Esophagus (tissue), 2 donors: ENCODE data around the gene MYOF. TPM values are rescaled to one million over a fixed set of nuclear protein-coding genes. Genes with fewer than 3 reads are reported as not detected.

ENCODE experiments used
- H3K27ac ChIP-seq, 2 donors: one replicate each; pipeline ENCODE4 v1.5.1; 2013; ENCODE audit warnings: low read depth in 2 of 2, mild to moderate bottlenecking in 2 of 2, inconsistent platforms in 1 of 2, low read length in 1 of 2, moderate library complexity in 1 of 2
- H3K27me3 ChIP-seq, 2 donors: one replicate each; pipeline ENCODE4 v1.6.1; 2013; ENCODE audit warnings: low read length in 2 of 2, control low read depth in 1 of 2, mild to moderate bottlenecking in 1 of 2; ENCODE audit not compliant: insufficient read depth in 2 of 2, control insufficient read depth in 1 of 2
- H3K36me3 ChIP-seq, 2 donors: one replicate each; pipeline ENCODE4 v1.6.1; 2013; ENCODE audit warnings: low read length in 1 of 2; ENCODE audit not compliant: control insufficient read depth in 2 of 2, insufficient read depth in 2 of 2
- H3K4me1 ChIP-seq, 2 donors: one replicate each; pipeline ENCODE4 v1.6.1; 2013; ENCODE audit warnings: low read length in 1 of 2; ENCODE audit not compliant: control insufficient read depth in 2 of 2, insufficient read depth in 2 of 2
- H3K4me3 ChIP-seq, 2 donors: one replicate each; pipeline ENCODE4 v1.5.1; 2013; ENCODE audit warnings: low read length in 2 of 2, mild to moderate bottlenecking in 2 of 2, low read depth in 1 of 2, moderate library complexity in 1 of 2
- H3K9me3 ChIP-seq, 2 donors: one replicate each; pipeline ENCODE4 v1.6.1; 2013; ENCODE audit warnings: mild to moderate bottlenecking in 2 of 2, low read depth in 1 of 2, low read length in 1 of 2, moderate library complexity in 1 of 2; ENCODE audit not compliant: control insufficient read depth in 2 of 2, insufficient read depth in 1 of 2
- WGBS, 2 donors: extraction: QIAGEN DNeasy Blood & Tissue Kit; methylation state at CpG; one replicate each; pipeline ENCODE4 v1.1.7; 2013; 5-methylcytosine and 5-hydroxymethylcytosine counted together
- polyA plus RNA-seq, 2 donors: library from polyadenylated mRNA; stranded (reverse); fragments of 200-250 nt; gene quantifications; one replicate each; pipeline ENCODE4 v1.2.3, GENCODE V29; 2013
- donor health status: healthy with polysubstance abuse.
- donor health status: Bipolar disorder and iron deficiency.

Gene MYOF
- polyA plus RNA-seq, 2 donors = 30.2 to 32.1 TPM

GRCh38 chr10:93461109-93461806 is 20.9 kb downstream of the MYOF start:
- peaks cover 0 to 10% of the 10 kb centered on the region in 2 donors for H3K4me1 ChIP-seq
- WGBS, 2 donors = 39 to 48% methylated on average over 4 of the region's 4 CpGs
- no peaks in the 10 kb centered on the region for H3K9me3 ChIP-seq

GRCh38 chr10:93459466-93459865 is 22.7 kb downstream of the MYOF start:
- 36 to 64% methylated on average over 3 of the region's 3 CpGs for WGBS, 2 donors
- Histone ChIP-seq H3K4me1 (peaks cover 0 to 6% of the 10 kb centered on the region in 2 donors), H3K27ac (peak overlapping the region; percentile 83 to 86), H3K27me3 (no peaks in the 10 kb centered on the region), H3K9me3 (no peaks in the 10 kb centered on the region), H3K4me3 (no peak overlapping the region), H3K36me3 (peaks cover 0 to 4% of the 10 kb centered on the region in 2 donors)

More at GRCh38 chr10:93461109-93461806, 20.9 kb downstream of the MYOF start:
- Histone ChIP-seq H3K36me3 (peaks cover 0 to 2% of the 10 kb centered on the region in 2 donors), H3K27ac (peak overlapping the region; percentile 82 to 86), H3K27me3 (no peaks in the 10 kb centered on the region), H3K4me3 (no peak overlapping the region)

- Histone ChIP-seq H3K4me1 (peaks cover 0 to 6% of the 10 kb centered on the region in 2 donors), H3K9me3 (no peaks in the 10 kb centered on the region), H3K27ac (peak overlapping the region; percentile 86 to 89), H3K27me3 (no peaks in the 10 kb centered on the region), H3K4me3 (no peak overlapping the region), H3K36me3 (peaks cover 0 to 4% of the 10 kb centered on the region in 2 donors)
- WGBS, 2 donors = 17 to 21% methylated on average over 6 of the region's 6 CpGs
Measured at GRCh38 chr10:93458821-93459257, 23.3 kb downstream of the MYOF start.

- H3K36me3 ChIP-seq = peaks cover 0 to 4% of the 10 kb centered on the region in 2 donors
- H3K27me3 ChIP-seq = no peaks in the 10 kb centered on the region
- no peak overlapping the region for H3K4me3 ChIP-seq
- peaks cover 0 to 6% of the 10 kb centered on the region in 2 donors for H3K4me1 ChIP-seq
- H3K27ac ChIP-seq = no peak overlapping the region
- H3K9me3 ChIP-seq = no peaks in the 10 kb centered on the region
- 83 to 92% methylated on average over 8 of the region's 8 CpGs for WGBS, 2 donors
Measured at GRCh38 chr10:93457511-93457910, 24.6 kb downstream of the MYOF start.

GRCh38 chr10:93456480-93456879 is 25.7 kb downstream of the MYOF start:
- H3K27ac ChIP-seq = no peak overlapping the region
- no peaks in the 10 kb centered on the region for H3K9me3 ChIP-seq
- H3K27me3 ChIP-seq = no peaks in the 10 kb centered on the region
- no peak overlapping the region for H3K4me3 ChIP-seq
- WGBS, 2 donors = 90% methylated on average over 7 of the region's 7 CpGs
- H3K4me1 ChIP-seq = peaks cover 0 to 5% of the 10 kb centered on the region in 2 donors
- peaks cover 3 to 4% of the 10 kb centered on the region in 2 donors for H3K36me3 ChIP-seq

GRCh38 chr10:93454736-93455135 is 27.4 kb downstream of the MYOF start:
- Histone ChIP-seq H3K36me3 (peaks cover 3 to 4% of the 10 kb centered on the region in 2 donors), H3K4me1 (no peaks in the 10 kb centered on the region), H3K27me3 (no peaks in the 10 kb centered on the region), H3K27ac (no peak overlapping the region), H3K4me3 (no peak overlapping the region), H3K9me3 (no peaks in the 10 kb centered on the region)
- 90 to 99% methylated on average over 7 of the region's 7 CpGs for WGBS, 2 donors

GRCh38 chr10:93454146-93454545 is 28.0 kb downstream of the MYOF start:
- Histone ChIP-seq H3K27ac (no peak overlapping the region), H3K9me3 (no peaks in the 10 kb centered on the region), H3K27me3 (no peaks in the 10 kb centered on the region), H3K36me3 (peaks cover 3 to 4% of the 10 kb centered on the region in 2 donors), H3K4me3 (no peak overlapping the region), H3K4me1 (no peaks in the 10 kb centered on the region)
- WGBS, 2 donors = 84 to 90% methylated on average over 2 of the region's 2 CpGs

GRCh38 chr10:93452143-93452542 is 30.0 kb downstream of the MYOF start:
- H3K27me3 ChIP-seq = no peaks in the 10 kb centered on the region
- H3K9me3 ChIP-seq = no peaks in the 10 kb centered on the region
- no peak overlapping the region for H3K27ac ChIP-seq
- no peak overlapping the region for H3K4me3 ChIP-seq
- H3K4me1 ChIP-seq = no peaks in the 10 kb centered on the region
- H3K36me3 ChIP-seq = peaks cover 3 to 4% of the 10 kb centered on the region in 2 donors
- 39 to 51% methylated on average over 2 of the region's 2 CpGs for WGBS, 2 donors

- Histone ChIP-seq H3K4me3 (no peak overlapping the region), H3K27me3 (no peaks in the 10 kb centered on the region), H3K4me1 (no peaks in the 10 kb centered on the region), H3K36me3 (peaks cover 2 to 3% of the 10 kb centered on the region in 2 donors), H3K27ac (no peak overlapping the region), H3K9me3 (no peaks in the 10 kb centered on the region)
- 64 to 73% methylated on average over 7 of the region's 7 CpGs for WGBS, 2 donors
Measured at GRCh38 chr10:93451244-93451947, 30.7 kb downstream of the MYOF start.
